HG03280 (cell line): ENCODE measurements around the gene COX8A.
"Not testable (repeated sequence)": the region's sequence is repeated elsewhere in the genome, so short reads cannot be mapped to it uniquely, and the experiment has no call there.

ENCODE experiments used
- ATAC-seq: cut with Tn5 transposase; IDR thresholded peaks from one replicate; pipeline ENCODE4 v1.9.1; 2021; ENCODE audit warnings: mild to moderate bottlenecking, moderate library complexity; ENCODE audit not compliant: unreplicated experiment

Gene COX8A

GRCh38 chr11:63974259-63975143, at the start of gene COX8A:
TSS of gene COX8A (plus strand) at chr11:63974620. CDS start at chr11:63974681, 61 bp downstream.
- ATAC-seq: peak; percentile 97

GRCh38 chr11:63929616-63930015, 44.8 kb upstream of the COX8A start:
- no peak for ATAC-seq

- ATAC-seq: no peak
Observed at GRCh38 chr11:63931045-63931444, 43.4 kb upstream of the COX8A start.

- no peak for ATAC-seq
Observed at GRCh38 chr11:63931876-63932275, 42.5 kb upstream of the COX8A start.

- no peak for ATAC-seq
Observed at GRCh38 chr11:63933459-63933858, 41.0 kb upstream of the COX8A start.

- ATAC-seq: peak; percentile 10
Observed at GRCh38 chr11:63937713-63938478, 36.5 kb upstream of the COX8A start.

- ATAC-seq: peak; percentile 93
Observed at GRCh38 chr11:63938479-63939396, 35.7 kb upstream of the COX8A start, which contains the start of gene NAA40. TSS of gene NAA40 (plus strand) at chr11:63939002. CDS start at chr11:63939097, 95 bp downstream.

- no peak for ATAC-seq
Observed at GRCh38 chr11:63939397-63939891, 35.0 kb upstream of the COX8A start.

- ATAC-seq: no peak
Observed at GRCh38 chr11:63940786-63941185, 33.6 kb upstream of the COX8A start.

GRCh38 chr11:63941901-63942300, 32.5 kb upstream of the COX8A start:
- no peak for ATAC-seq

GRCh38 chr11:63942803-63943202, 31.6 kb upstream of the COX8A start:
- ATAC-seq: no peak

- ATAC-seq: no peak
Observed at GRCh38 chr11:63944987-63945386, 29.4 kb upstream of the COX8A start.

GRCh38 chr11:63945477-63946163, 28.8 kb upstream of the COX8A start:
- ATAC-seq: no peak

- no peak for ATAC-seq
Observed at GRCh38 chr11:63951779-63952536, 22.5 kb upstream of the COX8A start.

- no peak for ATAC-seq
Observed at GRCh38 chr11:63952570-63952969, 21.9 kb upstream of the COX8A start.

- no peak for ATAC-seq
Observed at GRCh38 chr11:63958008-63958407, 16.4 kb upstream of the COX8A start.

GRCh38 chr11:63961608-63962412, 12.6 kb upstream of the COX8A start:
- ATAC-seq: no peak

- ATAC-seq: not testable (repeated sequence)
Observed at GRCh38 chr11:63963895-63964294, 10.5 kb upstream of the COX8A start.
